Measurements from ENCODE around the gene ARMC2.

The ARMC2 gene

GRCh38 chr6:108832738-108833137 is 15.5 kb upstream of the ARMC2 start:
- H3K4me3 ChIP-seq (replicated peaks in 1 of 2; ENCODE audit: low read depth in 2 of 2, low read length in 2 of 2): no peak overlapping the region
- DNase-seq (ENCODE audit: low read depth in 2 of 2): no peak
- no peak for TF ChIP-seq CTCF (IDR thresholded peaks at IDR 0.05; ENCODE audit: low read depth, low read length)

- DNase-seq (ENCODE audit: low read depth in 2 of 2): peak; percentile 87 to 88
- TF ChIP-seq CTCF (IDR thresholded peaks at IDR 0.05; ENCODE audit: low read depth, low read length): peak; percentile 89
- H3K4me3 ChIP-seq (replicated peaks in 1 of 2; ENCODE audit: low read depth in 2 of 2, low read length in 2 of 2): no peak overlapping the region
Measured at GRCh38 chr6:108835218-108835850, 12.9 kb upstream of the ARMC2 start.

- no peak for TF ChIP-seq CTCF (IDR thresholded peaks at IDR 0.05; ENCODE audit: low read depth, low read length)
- H3K4me3 ChIP-seq (replicated peaks in 1 of 2; ENCODE audit: low read depth in 2 of 2, low read length in 2 of 2): no peak overlapping the region
- DNase-seq (ENCODE audit: low read depth in 2 of 2): peak in 1 of 2 donors; percentile 15
Measured at GRCh38 chr6:108836061-108836460, 12.2 kb upstream of the ARMC2 start.

GRCh38 chr6:108837236-108837971 is 10.8 kb upstream of the ARMC2 start:
- no peak overlapping the region for H3K4me3 ChIP-seq (replicated peaks in 1 of 2; ENCODE audit: low read depth in 2 of 2, low read length in 2 of 2)
- no peak for DNase-seq (ENCODE audit: low read depth in 2 of 2)
- no peak for TF ChIP-seq CTCF (IDR thresholded peaks at IDR 0.05; ENCODE audit: low read depth, low read length)

- no peak overlapping the region for H3K4me3 ChIP-seq (replicated peaks in 1 of 2; ENCODE audit: low read depth in 2 of 2, low read length in 2 of 2)
- TF ChIP-seq CTCF (IDR thresholded peaks at IDR 0.05; ENCODE audit: low read depth, low read length): peak; percentile 6
- DNase-seq (ENCODE audit: low read depth in 2 of 2): peak in 1 of 2 donors; percentile 42
Measured at GRCh38 chr6:108838101-108838717, 10.0 kb upstream of the ARMC2 start.

- DNase-seq (ENCODE audit: low read depth in 2 of 2): no peak
- no peak overlapping the region for H3K4me3 ChIP-seq (replicated peaks in 1 of 2; ENCODE audit: low read depth in 2 of 2, low read length in 2 of 2)
- TF ChIP-seq CTCF (IDR thresholded peaks at IDR 0.05; ENCODE audit: low read depth, low read length): no peak
Measured at GRCh38 chr6:108839083-108839642, 9.1 kb upstream of the ARMC2 start.

All from cardiac fibroblast (primary cell).